ENCODE data around the gene GOLGA6L7. TPM values are rescaled to one million over a fixed set of nuclear protein-coding genes. Genes with fewer than 3 reads are reported as not detected.

The GOLGA6L7 gene
- total and polyA plus RNA-seq, 2 experiments from 2014 or later: 0.47 TPM; not detected in 1

- TF ChIP-seq, protein P1, sequence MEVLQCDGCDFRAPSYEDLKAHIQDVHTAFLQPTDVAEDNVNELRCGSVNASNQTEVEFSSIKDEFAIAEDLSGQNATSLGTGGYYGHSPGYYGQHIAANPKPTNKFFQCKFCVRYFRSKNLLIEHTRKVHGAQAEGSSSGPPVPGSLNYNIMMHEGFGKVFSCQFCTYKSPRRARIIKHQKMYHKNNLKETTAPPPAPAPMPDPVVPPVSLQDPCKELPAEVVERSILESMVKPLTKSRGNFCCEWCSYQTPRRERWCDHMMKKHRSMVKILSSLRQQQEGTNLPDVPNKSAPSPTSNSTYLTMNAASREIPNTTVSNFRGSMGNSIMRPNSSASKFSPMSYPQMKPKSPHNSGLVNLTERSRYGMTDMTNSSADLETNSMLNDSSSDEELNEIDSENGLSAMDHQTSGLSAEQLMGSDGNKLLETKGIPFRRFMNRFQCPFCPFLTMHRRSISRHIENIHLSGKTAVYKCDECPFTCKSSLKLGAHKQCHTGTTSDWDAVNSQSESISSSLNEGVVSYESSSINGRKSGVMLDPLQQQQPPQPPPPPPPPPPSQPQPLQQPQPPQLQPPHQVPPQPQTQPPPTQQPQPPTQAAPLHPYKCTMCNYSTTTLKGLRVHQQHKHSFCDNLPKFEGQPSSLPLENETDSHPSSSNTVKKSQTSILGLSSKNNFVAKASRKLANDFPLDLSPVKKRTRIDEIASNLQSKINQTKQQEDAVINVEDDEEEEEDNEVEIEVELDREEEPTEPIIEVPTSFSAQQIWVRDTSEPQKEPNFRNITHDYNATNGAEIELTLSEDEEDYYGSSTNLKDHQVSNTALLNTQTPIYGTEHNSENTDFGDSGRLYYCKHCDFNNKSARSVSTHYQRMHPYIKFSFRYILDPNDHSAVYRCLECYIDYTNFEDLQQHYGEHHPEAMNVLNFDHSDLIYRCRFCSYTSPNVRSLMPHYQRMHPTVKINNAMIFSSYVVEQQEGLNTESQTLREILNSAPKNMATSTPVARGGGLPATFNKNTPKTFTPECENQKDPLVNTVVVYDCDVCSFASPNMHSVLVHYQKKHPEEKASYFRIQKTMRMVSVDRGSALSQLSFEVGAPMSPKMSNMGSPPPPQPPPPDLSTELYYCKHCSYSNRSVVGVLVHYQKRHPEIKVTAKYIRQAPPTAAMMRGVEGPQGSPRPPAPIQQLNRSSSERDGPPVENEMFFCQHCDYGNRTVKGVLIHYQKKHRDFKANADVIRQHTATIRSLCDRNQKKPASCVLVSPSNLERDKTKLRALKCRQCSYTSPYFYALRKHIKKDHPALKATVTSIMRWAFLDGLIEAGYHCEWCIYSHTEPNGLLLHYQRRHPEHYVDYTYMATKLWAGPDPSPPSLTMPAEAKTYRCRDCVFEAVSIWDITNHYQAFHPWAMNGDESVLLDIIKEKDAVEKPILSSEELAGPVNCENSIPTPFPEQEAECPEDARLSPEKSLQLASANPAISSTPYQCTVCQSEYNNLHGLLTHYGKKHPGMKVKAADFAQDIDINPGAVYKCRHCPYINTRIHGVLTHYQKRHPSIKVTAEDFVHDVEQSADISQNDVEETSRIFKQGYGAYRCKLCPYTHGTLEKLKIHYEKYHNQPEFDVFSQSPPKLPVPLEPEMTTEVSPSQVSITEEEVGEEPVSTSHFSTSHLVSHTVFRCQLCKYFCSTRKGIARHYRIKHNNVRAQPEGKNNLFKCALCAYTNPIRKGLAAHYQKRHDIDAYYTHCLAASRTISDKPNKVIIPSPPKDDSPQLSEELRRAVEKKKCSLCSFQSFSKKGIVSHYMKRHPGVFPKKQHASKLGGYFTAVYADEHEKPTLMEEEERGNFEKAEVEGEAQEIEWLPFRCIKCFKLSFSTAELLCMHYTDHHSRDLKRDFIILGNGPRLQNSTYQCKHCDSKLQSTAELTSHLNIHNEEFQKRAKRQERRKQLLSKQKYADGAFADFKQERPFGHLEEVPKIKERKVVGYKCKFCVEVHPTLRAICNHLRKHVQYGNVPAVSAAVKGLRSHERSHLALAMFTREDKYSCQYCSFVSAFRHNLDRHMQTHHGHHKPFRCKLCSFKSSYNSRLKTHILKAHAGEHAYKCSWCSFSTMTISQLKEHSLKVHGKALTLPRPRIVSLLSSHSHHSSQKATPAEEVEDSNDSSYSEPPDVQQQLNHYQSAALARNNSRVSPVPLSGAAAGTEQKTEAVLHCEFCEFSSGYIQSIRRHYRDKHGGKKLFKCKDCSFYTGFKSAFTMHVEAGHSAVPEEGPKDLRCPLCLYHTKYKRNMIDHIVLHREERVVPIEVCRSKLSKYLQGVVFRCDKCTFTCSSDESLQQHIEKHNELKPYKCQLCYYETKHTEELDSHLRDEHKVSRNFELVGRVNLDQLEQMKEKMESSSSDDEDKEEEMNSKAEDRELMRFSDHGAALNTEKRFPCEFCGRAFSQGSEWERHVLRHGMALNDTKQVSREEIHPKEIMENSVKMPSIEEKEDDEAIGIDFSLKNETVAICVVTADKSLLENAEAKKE (CRISPR knock-in tag; IDR thresholded peaks at IDR 0.05): no peak
These were observed 24.6 kb upstream of the GOLGA6L7 start (continued) for GRCh38 chr15:28873006-28873405.

DNA sequence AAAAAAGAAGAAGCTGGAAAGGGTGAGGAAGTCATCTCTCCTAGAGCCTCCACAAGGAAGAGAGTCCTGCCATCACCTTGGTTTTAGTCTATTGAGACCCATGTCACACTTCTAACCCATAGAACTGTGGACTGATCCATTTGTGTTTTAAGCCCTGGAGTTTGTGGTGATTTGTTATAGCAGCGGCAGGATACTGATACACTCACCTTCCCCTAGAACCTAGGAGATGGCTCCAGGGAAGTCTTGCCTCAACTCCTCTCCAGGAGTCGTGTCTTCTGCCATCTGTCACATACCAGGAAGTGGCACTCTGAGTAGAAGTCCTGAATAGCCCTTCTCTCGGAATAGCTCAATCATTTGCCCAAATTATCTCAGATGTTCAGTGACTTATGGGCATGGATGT is 22.7 kb upstream of the GOLGA6L7 start:
- TF ChIP-seq STAT1 (IDR thresholded peaks at IDR 0.05; ENCODE audit: unreplicated experiment) (no peak), ZNF114 (CRISPR knock-in tag; IDR thresholded peaks at IDR 0.05) (no peak), CREB1 (CRISPR knock-in tag; IDR thresholded peaks at IDR 0.05; ENCODE audit: low read depth) (no peak)
- TF ChIP-seq, protein P2, sequence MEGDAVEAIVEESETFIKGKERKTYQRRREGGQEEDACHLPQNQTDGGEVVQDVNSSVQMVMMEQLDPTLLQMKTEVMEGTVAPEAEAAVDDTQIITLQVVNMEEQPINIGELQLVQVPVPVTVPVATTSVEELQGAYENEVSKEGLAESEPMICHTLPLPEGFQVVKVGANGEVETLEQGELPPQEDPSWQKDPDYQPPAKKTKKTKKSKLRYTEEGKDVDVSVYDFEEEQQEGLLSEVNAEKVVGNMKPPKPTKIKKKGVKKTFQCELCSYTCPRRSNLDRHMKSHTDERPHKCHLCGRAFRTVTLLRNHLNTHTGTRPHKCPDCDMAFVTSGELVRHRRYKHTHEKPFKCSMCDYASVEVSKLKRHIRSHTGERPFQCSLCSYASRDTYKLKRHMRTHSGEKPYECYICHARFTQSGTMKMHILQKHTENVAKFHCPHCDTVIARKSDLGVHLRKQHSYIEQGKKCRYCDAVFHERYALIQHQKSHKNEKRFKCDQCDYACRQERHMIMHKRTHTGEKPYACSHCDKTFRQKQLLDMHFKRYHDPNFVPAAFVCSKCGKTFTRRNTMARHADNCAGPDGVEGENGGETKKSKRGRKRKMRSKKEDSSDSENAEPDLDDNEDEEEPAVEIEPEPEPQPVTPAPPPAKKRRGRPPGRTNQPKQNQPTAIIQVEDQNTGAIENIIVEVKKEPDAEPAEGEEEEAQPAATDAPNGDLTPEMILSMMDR (conservative IDR thresholded peaks at IDR 0.05; ENCODE audit: low read depth in 2 of 2): no peak
- no peaks in the 10 kb centered on the region for H4K20me1 ChIP-seq (replicated peaks; ENCODE audit: insufficient read depth)
- no peaks in the 10 kb centered on the region for H3F3A ChIP-seq (replicated peaks; ENCODE audit: low read depth)
- Mint-ChIP-seq H3K4me1 (peaks cover 7% of the 10 kb centered on the region), H3K36me3 (ENCODE audit: low read depth) (peaks cover 3% of the 10 kb centered on the region; the same call in 1 of the 3 replicates), H3K27ac (no peak overlapping the region), H3K9me3 (no peaks in the 10 kb centered on the region; the same call in 2 of the 3 replicates), H3K4me3 (no peak overlapping the region), H3K27me3 (ENCODE audit: insufficient read depth, low read depth, poor library complexity) (peaks cover 3% of the 10 kb centered on the region)
- no peak for DNase-seq (ENCODE audit: low spot score)
- no peak overlapping the region for H2AFZ ChIP-seq
- H3K4me1 ChIP-seq (ENCODE audit: insufficient read depth): peaks cover 7% of the 10 kb centered on the region; the same call in 1 of the 2 replicates
- H3K4me3 ChIP-seq: no peak overlapping the region
- H3K79me2 ChIP-seq (replicated peaks; ENCODE audit: insufficient read depth): no peaks in the 10 kb centered on the region
- no peaks in the 10 kb centered on the region for H3K27me3 ChIP-seq (ENCODE audit: insufficient read depth)
- no peak for ATAC-seq
- H3K36me3 ChIP-seq (ENCODE audit: insufficient read depth): no peaks in the 10 kb centered on the region
- H3K9me2 ChIP-seq (ENCODE audit: insufficient read depth): no peaks in the 10 kb centered on the region
- no peak overlapping the region for H3K4me2 ChIP-seq
- no peak overlapping the region for H3K27ac ChIP-seq (ENCODE audit: low read depth)

Measured in GM23338 (cell line).